Measurements from ENCODE around the gene C11orf42.

The C11orf42 gene

GRCh38 chr11:6196396-6196795 lies 9.0 kb upstream of the C11orf42 start:
- TF ChIP-seq CTCF (IDR thresholded peaks at IDR 0.05; ENCODE audit: low read depth, low read length, missing control alignments) = no peak
- H3K4me3 ChIP-seq (ENCODE audit: low read depth, low read length) = no peak overlapping the region
- in situ Hi-C loops (cut with HindIII; ENCODE audit: low sequenced_read_pairs) = no loop called here
- no peak for DNase-seq (ENCODE audit: low read depth)

GRCh38 chr11:6197466-6198200 lies 7.7 kb upstream of the C11orf42 start:
- H3K4me3 ChIP-seq (ENCODE audit: low read depth, low read length) = no peak overlapping the region
- no peak for TF ChIP-seq CTCF (IDR thresholded peaks at IDR 0.05; ENCODE audit: low read depth, low read length, missing control alignments)
- in situ Hi-C loops (cut with HindIII; ENCODE audit: low sequenced_read_pairs) = no loop called here
- no peak for DNase-seq (ENCODE audit: low read depth)

- in situ Hi-C loops (cut with HindIII; ENCODE audit: low sequenced_read_pairs) = no loop called here
- H3K4me3 ChIP-seq (ENCODE audit: low read depth, low read length) = no peak within 1 kb of the TSS
- TF ChIP-seq CTCF (IDR thresholded peaks at IDR 0.05; ENCODE audit: low read depth, low read length, missing control alignments) = no peak
- no peak for DNase-seq (ENCODE audit: low read depth)
Observed at GRCh38 chr11:6199174-6199810, 6.1 kb upstream of the C11orf42 start, which contains the start of gene OR52W1. Gene OR52W1 (plus strand): TSS chr11:6199224. CDS start chr11:6199224, 0 bp downstream.

- no peak overlapping the region for H3K4me3 ChIP-seq (ENCODE audit: low read depth, low read length)
- TF ChIP-seq CTCF (IDR thresholded peaks at IDR 0.05; ENCODE audit: low read depth, low read length, missing control alignments) = no peak
- no peak for DNase-seq (ENCODE audit: low read depth)
- in situ Hi-C loops (cut with HindIII; ENCODE audit: low sequenced_read_pairs) = no loop called here
Observed at GRCh38 chr11:6200975-6201374, 4.4 kb upstream of the C11orf42 start.

- no peak for TF ChIP-seq CTCF (IDR thresholded peaks at IDR 0.05; ENCODE audit: low read depth, low read length, missing control alignments)
- H3K4me3 ChIP-seq (ENCODE audit: low read depth, low read length) = no peak overlapping the region
- DNase-seq (ENCODE audit: low read depth) = no peak
- in situ Hi-C loops (cut with HindIII; ENCODE audit: low sequenced_read_pairs) = no loop called here
Observed at GRCh38 chr11:6201481-6201880, 3.9 kb upstream of the C11orf42 start.

GRCh38 chr11:6202041-6202440 lies 3.3 kb upstream of the C11orf42 start:
- in situ Hi-C loops (cut with HindIII; ENCODE audit: low sequenced_read_pairs) = no loop called here

More at GRCh38 chr11:6202041-6202440, 3.3 kb upstream of the C11orf42 start:
- no peak overlapping the region for H3K4me3 ChIP-seq (ENCODE audit: low read depth, low read length)
- TF ChIP-seq CTCF (IDR thresholded peaks at IDR 0.05; ENCODE audit: low read depth, low read length, missing control alignments) = no peak
- peak; percentile 27 for DNase-seq (ENCODE audit: low read depth)
